Mammary epithelial cell (primary cell): ENCODE data around the gene FRRS1.

Source experiments
- CTCF ChIP-seq, 2 donors: IDR thresholded peaks in 1 of 2; conservative IDR thresholded peaks in 1 of 2; 2 replicates each; pipeline ENCODE4 v1.5.1; 2011 to 2012; ENCODE audit warnings: inconsistent platforms in 2 of 2, low read length in 2 of 2, mild to moderate bottlenecking in 2 of 2, control low read depth in 1 of 2, low read depth in 1 of 2; ENCODE audit not compliant: insufficient read depth in 1 of 2; ENCODE audit errors: extremely low read depth in 1 of 2
- EZH2 ChIP-seq: IDR thresholded peaks from 2 replicates; pipeline ENCODE4 v1.6.1; 2012; ENCODE audit warnings: low read length, inconsistent platforms, borderline replicate concordance

DNA sequence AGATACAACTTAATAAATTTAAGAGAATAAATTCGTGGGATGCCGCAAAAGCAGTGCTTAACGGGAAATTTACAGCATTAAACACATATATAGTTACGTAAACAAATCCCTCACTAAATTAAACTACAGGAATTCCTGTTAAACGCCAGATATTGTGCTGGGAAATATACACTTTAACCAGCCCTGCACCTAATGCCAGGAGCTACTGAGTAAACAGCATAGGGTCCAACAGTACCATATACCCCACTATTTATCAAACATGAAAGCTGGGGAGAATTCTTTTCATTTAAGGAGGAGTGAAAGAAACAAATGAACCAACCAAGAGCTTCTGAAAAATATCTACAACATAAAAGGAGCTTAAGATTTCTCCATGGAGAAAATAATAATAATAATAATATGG, 11.7 kb downstream of the FRRS1 start:
- no peak for TF ChIP-seq CTCF (conservative IDR thresholded peaks at IDR 0.05 in 1 of 2, IDR thresholded peaks at IDR 0.05 in 1 of 2; ENCODE audit: extremely low read depth in 1 of 2, insufficient read depth in 1 of 2, low read depth in 1 of 2, low read length in 2 of 2)
- TF ChIP-seq EZH2, result no peak
